ENCODE measurements around the gene HPCA.

The HPCA gene

GRCh38 chr1:32937061-32937460, 50.8 kb downstream of the HPCA start:
- DNase-seq: no peak

GRCh38 chr1:32939655-32940371, 53.5 kb downstream of the HPCA start:
- DNase-seq: no peak

- DNase-seq: no peak
These were observed 57.9 kb downstream of the HPCA start for GRCh38 chr1:32944180-32944579.
